ENCODE results near the gene GPC6.

DNA sequence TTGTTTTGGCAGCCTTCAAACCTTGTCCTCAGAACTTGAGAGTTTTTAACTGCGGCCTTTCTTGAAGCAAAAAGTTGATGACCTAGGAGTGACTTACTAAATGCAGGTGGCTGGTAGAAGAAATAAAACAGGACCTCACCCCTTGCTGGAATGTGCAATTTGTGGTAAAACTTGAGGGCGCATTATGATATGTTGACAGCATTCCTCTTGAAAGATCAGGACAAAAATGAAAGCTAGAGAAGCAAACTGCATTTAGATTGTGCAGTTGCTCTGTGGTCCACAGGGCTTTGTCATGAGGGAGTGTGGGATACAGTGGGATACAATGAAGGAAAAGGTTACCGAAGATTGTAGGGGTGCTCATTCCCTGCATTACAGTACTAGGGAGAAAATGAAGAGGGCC lies 504.2 kb downstream of the GPC6 start:
- TF ChIP-seq EZH2 (IDR thresholded peaks at IDR 0.05; ENCODE audit: low read depth), result no peak
- no peak for TF ChIP-seq CTCF (conservative IDR thresholded peaks at IDR 0.05)
